ENCODE measurements around the gene HCCS. TPM values are rescaled to one million over a fixed set of nuclear protein-coding genes. Genes with fewer than 3 reads are reported as not detected.
A peak's percentile ranks its signal among the peaks of the same experiment; 100 is the strongest.

HCCS gene
- total RNA-seq, 4 donors from 2014 or later, result 1.6 to 26.4 (median 13.0) TPM

DNA sequence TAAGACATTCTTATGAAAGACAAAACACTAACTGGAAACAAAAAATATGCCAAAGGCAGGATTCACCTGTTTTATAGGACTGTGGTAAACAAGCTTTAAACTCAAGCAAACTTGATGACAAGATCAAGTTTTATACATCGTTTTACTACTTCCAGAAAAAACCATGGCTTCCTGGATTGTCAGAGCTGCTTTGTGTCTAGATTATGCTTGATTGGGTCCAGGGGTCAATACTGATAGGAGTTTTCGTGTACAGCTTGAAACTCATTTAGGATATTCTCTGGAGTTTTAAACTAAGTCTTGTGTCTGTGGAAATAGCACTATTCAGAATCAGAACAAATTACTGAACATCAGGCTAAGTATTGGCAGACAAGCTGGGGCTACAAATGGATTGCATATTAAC, 13.0 kb downstream of the HCCS start:
- Histone ChIP-seq H3K27me3 (no peaks in the 10 kb centered on the region), H3K4me1 (no peaks in the 10 kb centered on the region), H3K36me3 (no peaks in the 10 kb centered on the region), H3K27ac (peak overlapping the region in 3 of 4 donors; percentile 41 to 58 (median 55)), H3K4me3 (no peak overlapping the region), H3K9me3 (no peaks in the 10 kb centered on the region)
- DNase-seq, result no peak
- TF ChIP-seq, protein P1, sequence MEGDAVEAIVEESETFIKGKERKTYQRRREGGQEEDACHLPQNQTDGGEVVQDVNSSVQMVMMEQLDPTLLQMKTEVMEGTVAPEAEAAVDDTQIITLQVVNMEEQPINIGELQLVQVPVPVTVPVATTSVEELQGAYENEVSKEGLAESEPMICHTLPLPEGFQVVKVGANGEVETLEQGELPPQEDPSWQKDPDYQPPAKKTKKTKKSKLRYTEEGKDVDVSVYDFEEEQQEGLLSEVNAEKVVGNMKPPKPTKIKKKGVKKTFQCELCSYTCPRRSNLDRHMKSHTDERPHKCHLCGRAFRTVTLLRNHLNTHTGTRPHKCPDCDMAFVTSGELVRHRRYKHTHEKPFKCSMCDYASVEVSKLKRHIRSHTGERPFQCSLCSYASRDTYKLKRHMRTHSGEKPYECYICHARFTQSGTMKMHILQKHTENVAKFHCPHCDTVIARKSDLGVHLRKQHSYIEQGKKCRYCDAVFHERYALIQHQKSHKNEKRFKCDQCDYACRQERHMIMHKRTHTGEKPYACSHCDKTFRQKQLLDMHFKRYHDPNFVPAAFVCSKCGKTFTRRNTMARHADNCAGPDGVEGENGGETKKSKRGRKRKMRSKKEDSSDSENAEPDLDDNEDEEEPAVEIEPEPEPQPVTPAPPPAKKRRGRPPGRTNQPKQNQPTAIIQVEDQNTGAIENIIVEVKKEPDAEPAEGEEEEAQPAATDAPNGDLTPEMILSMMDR (IDR thresholded peaks at IDR 0.05), result no peak
- TF ChIP-seq EP300 (IDR thresholded peaks at IDR 0.05; ENCODE audit: low read depth) (no peak), POLR2A (IDR thresholded peaks at IDR 0.05) (no peak), POLR2AphosphoS5 (IDR thresholded peaks at IDR 0.05) (no peak)
- 46 to 50% methylated on average over 1 to 2 of the region's 2 CpGs for WGBS, 2 donors (ENCODE audit: low coverage in 1 of 2)
- in situ Hi-C loops (cut with MboI; ENCODE audit: low pct_ligation_motif_present in 1 of 4, low pct_unique_long_range_greater_than_20kb in 1 of 4, low sequenced_read_pairs in 3 of 4) (loop anchor here in 1 of 4 donors (25.0 kb wide), 1 partner anchor 937 kb away; no protein-coding TSS in a partner anchor), intact Hi-C loops (cut with DNase I; ENCODE audit: low total_unique reads) (no loop called here)

DNA sequence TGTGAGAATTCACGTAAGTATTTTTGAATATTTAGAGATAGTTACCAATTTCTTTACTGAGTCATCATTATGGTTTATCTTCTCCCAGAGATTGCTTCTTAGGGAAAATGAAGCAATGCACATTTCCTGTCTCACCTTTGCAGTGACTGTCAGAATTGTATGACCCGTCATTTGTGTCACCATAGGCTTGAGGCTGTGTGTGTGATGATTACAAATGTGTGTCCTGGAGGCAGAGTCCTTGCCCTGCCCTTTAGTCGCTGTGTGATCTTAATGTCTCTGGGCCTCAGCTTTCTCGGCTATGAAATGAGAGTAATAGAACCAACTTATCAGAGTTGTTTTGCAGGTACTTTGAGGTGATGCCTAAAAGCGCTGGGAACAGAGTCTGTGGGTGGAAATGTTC, 13.9 kb downstream of the HCCS start:
- in situ Hi-C loops (cut with MboI; ENCODE audit: low pct_ligation_motif_present in 1 of 4, low pct_unique_long_range_greater_than_20kb in 1 of 4, low sequenced_read_pairs in 3 of 4), result loop anchor here (25.0 kb wide), 3 partner anchors 412 to 938 kb away; partner anchors contain the start of gene MSL3 (in 4 of the 4)
- TF ChIP-seq, protein P1 (IDR thresholded peaks at IDR 0.05), result no peak
- TF ChIP-seq POLR2AphosphoS5 (IDR thresholded peaks at IDR 0.05), result no peak
- no peak for TF ChIP-seq POLR2A (IDR thresholded peaks at IDR 0.05)
- TF ChIP-seq EP300 (IDR thresholded peaks at IDR 0.05; ENCODE audit: low read depth), result no peak
- intact Hi-C loops (cut with DNase I; ENCODE audit: low total_unique reads), result no loop called here
- H3K36me3 ChIP-seq, result no peaks in the 10 kb centered on the region
- peaks cover 0 to 3% (median 0%) of the 10 kb centered on the region in 4 donors for H3K4me1 ChIP-seq
- no peaks in the 10 kb centered on the region for H3K9me3 ChIP-seq
- no peaks in the 10 kb centered on the region for H3K27me3 ChIP-seq
- WGBS, 2 donors (ENCODE audit: low coverage in 1 of 2), result 79% methylated on average over 5 of the region's 5 CpGs; no CpG with 5 or more reads in 1 of the 2 donors
- H3K4me3 ChIP-seq, result no peak overlapping the region
- no peak for DNase-seq
- H3K27ac ChIP-seq, result peak overlapping the region in 2 of 4 donors; percentile 41 to 55

DNA sequence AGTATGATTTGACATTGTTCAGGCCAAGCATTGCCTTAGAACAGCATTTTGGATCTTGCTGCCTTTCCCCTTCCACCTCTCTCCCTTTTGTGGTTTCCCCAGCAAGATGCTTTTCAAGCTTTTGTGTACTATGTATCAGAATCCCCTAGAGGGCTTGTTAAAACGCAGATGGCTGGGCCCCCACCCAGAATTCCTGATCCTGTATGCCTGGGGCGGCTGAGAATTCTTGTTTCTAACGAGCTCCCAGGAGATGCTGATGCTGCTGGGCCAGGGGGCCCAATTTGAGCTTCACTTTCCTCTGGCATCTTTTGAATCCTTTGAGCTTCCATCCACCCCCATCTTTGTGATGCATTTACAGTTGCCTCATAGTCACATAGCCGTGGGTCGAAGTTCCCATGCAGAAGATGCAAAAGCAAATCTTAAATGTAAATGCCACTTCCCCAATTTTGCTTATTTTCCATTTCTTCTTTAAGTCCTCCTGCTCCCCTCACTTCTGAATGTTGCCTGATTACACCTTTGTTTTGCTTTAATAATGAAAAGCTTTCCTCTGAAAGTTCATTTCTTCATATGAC, 18.5 kb downstream of the HCCS start:
- Histone ChIP-seq H3K36me3 (no peaks in the 10 kb centered on the region), H3K4me3 (no peak overlapping the region), H3K9me3 (no peaks in the 10 kb centered on the region), H3K27ac (peak overlapping the region; percentile 23 to 47 (median 31)), H3K27me3 (no peaks in the 10 kb centered on the region), H3K4me1 (peaks cover 0 to 7% (median 0%) of the 10 kb centered on the region in 4 donors)
- DNase-seq, result no peak
- TF ChIP-seq, protein P1 (IDR thresholded peaks at IDR 0.05), result no peak
- TF ChIP-seq EP300 (IDR thresholded peaks at IDR 0.05; ENCODE audit: low read depth), result no peak
- TF ChIP-seq POLR2A (IDR thresholded peaks at IDR 0.05), result no peak
- no peak for TF ChIP-seq POLR2AphosphoS5 (IDR thresholded peaks at IDR 0.05)
- in situ Hi-C loops (cut with MboI; ENCODE audit: low pct_ligation_motif_present in 1 of 4, low pct_unique_long_range_greater_than_20kb in 1 of 4, low sequenced_read_pairs in 3 of 4) (loop anchor here (25.0 kb wide), 3 partner anchors 408 to 942 kb away; partner anchors contain the start of gene MSL3 (in 4 of the 4)), intact Hi-C loops (cut with DNase I; ENCODE audit: low total_unique reads) (no loop called here)
- 58% methylated on average over 5 of the region's 5 CpGs; no CpG with 5 or more reads in 1 of the 2 donors for WGBS, 2 donors (ENCODE audit: low coverage in 1 of 2)

DNA sequence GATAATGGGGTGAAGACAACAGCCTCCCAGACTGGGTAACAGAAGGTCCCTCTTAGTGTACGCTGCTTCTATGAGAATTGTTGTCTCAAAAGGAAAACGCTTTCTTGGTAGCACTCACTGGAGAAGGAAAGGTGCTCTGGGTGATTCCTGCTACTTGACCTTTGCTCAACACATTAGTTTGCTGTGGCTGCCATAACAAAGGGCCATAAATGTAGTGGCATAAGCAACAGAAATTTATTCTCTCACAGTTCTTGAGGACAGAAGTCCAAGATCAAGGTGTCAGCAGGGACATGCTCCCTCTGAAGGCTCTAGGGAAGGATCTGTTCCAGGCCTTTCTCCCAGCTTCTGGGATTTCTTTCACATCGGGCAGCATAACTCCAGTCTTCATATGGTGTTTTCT, 19.0 kb downstream of the HCCS start:
- no peak for DNase-seq
- in situ Hi-C loops (cut with MboI; ENCODE audit: low pct_ligation_motif_present in 1 of 4, low pct_unique_long_range_greater_than_20kb in 1 of 4, low sequenced_read_pairs in 3 of 4), result loop anchor here (25.0 kb wide), 3 partner anchors 407 to 943 kb away; partner anchors contain the start of gene MSL3 (in 4 of the 4)
- H3K27me3 ChIP-seq, result no peaks in the 10 kb centered on the region
- WGBS, 2 donors (ENCODE audit: low coverage in 1 of 2), result 49% methylated on average over 3 of the region's 3 CpGs; no CpG with 5 or more reads in 1 of the 2 donors
- H3K36me3 ChIP-seq, result no peaks in the 10 kb centered on the region
- H3K4me3 ChIP-seq, result no peak overlapping the region
- peak overlapping the region; percentile 23 to 52 (median 37) for H3K27ac ChIP-seq
- intact Hi-C loops (cut with DNase I; ENCODE audit: low total_unique reads), result no loop called here
- H3K4me1 ChIP-seq, result peaks cover 0 to 7% (median 0%) of the 10 kb centered on the region in 4 donors
- H3K9me3 ChIP-seq, result no peaks in the 10 kb centered on the region
- TF ChIP-seq POLR2AphosphoS5 (IDR thresholded peaks at IDR 0.05), result peak in 1 of 3 donors; percentile 35
- no peak for TF ChIP-seq EP300 (IDR thresholded peaks at IDR 0.05; ENCODE audit: low read depth)
